ENCODE measurements around the gene MCOLN3.
"Not testable (repeated sequence)": the region's sequence is repeated elsewhere in the genome, so short reads cannot be mapped to it uniquely, and the experiment has no call there.

The MCOLN3 gene

GRCh38 chr1:84988588-84988987 is 59.7 kb downstream of the MCOLN3 start:
- DNase-seq = no peak

GRCh38 chr1:84986561-84986960 is 61.7 kb downstream of the MCOLN3 start:
- not testable (repeated sequence) for DNase-seq

- no peak for DNase-seq
These were observed 62.9 kb downstream of the MCOLN3 start for GRCh38 chr1:84985365-84985764.

- DNase-seq = no peak
These were observed 65.9 kb downstream of the MCOLN3 start for GRCh38 chr1:84982395-84982794.

- DNase-seq = no peak
These were observed 73.3 kb downstream of the MCOLN3 start for GRCh38 chr1:84975035-84975434.

- DNase-seq = no peak
These were observed 74.6 kb downstream of the MCOLN3 start for GRCh38 chr1:84973498-84974334.

- no peak for DNase-seq
These were observed 75.8 kb downstream of the MCOLN3 start for GRCh38 chr1:84972377-84972987.

GRCh38 chr1:84971957-84972356 is 76.3 kb downstream of the MCOLN3 start:
- DNase-seq = no peak

GRCh38 chr1:84969489-84970250 is 78.6 kb downstream of the MCOLN3 start:
- DNase-seq = no peak

GRCh38 chr1:84968865-84969264 is 79.4 kb downstream of the MCOLN3 start:
- DNase-seq = no peak

- DNase-seq = no peak
These were observed 80.2 kb downstream of the MCOLN3 start for GRCh38 chr1:84968101-84968500.
